SK-N-SH (cell line): ENCODE data around the gene TACC2. TPM values are rescaled to one million over a fixed set of nuclear protein-coding genes. Genes with fewer than 3 reads are reported as not detected.

Source experiments
- CTCF ChIA-PET: fragments of 300-600, 350-600 bp; formaldehyde crosslinking; extraction: SDS; loops from one replicate; lab custom pipeline; 2021; lab: Yijun Ruan, JAX
- POLR2A ChIA-PET: fragments of 350-600 bp; sonication (Branson Sonifier 250); formaldehyde crosslinking; extraction: SDS; loops from one replicate; lab custom pipeline; 2020; ENCODE audit warnings: antibody characterized with exemption, inconsistent platforms; lab: Yijun Ruan, JAX
- DNase-seq: peaks from one replicate; pipeline ENCODE4 v3.0.0; 2012
- H2AFZ ChIP-seq: fragments of 200-600 bp; sonication (generic); 2 replicates; pipeline ENCODE4 v1.8.1; 2016; ENCODE audit warnings: antibody characterized with exemption, mild to moderate bottlenecking, low read depth
- H3F3A ChIP-seq: fragments of 200-600 bp; sonication (generic); replicated peaks from 2 replicates; pipeline ENCODE3; 2016; ENCODE audit warnings: antibody characterized with exemption, mild to moderate bottlenecking; ENCODE audit not compliant: insufficient read depth
- H3K27ac ChIP-seq, 2 experiments: fragments of 200-500 bp in 1 of 2; fragments of 200-600 bp in 1 of 2; sonication (Bioruptor generic) in 1 of 2; sonication (generic), shearing (Covaris generic) in 1 of 2; 2 replicates each; pipeline versions ENCODE4 v1.5.1 to v1.6.1; 2014 to 2016; ENCODE audit warnings: low read depth in 2 of 2, inconsistent platforms in 1 of 2, low read length in 1 of 2, mild to moderate bottlenecking in 1 of 2, mixed read lengths in 1 of 2
- H3K27me3 ChIP-seq: fragments of 200-600 bp; sonication (generic), shearing (Covaris generic); 2 replicates; pipeline ENCODE4 v1.6.1; 2016; ENCODE audit warnings: mixed run types; ENCODE audit not compliant: insufficient read depth
- H3K36me3 ChIP-seq, 2 experiments: fragments of 200-500 bp in 1 of 2; fragments of 200-600 bp in 1 of 2; sonication (Bioruptor generic) in 1 of 2; sonication (generic) in 1 of 2; replicated peaks in 1 of 2; 2 replicates each; pipeline versions ENCODE3 to v1.5.1; 2014 to 2016; ENCODE audit warnings: low read length in 1 of 2, mild to moderate bottlenecking in 1 of 2; ENCODE audit not compliant: insufficient read depth in 2 of 2, control insufficient read depth in 1 of 2
- H3K4me1 ChIP-seq, 2 experiments: fragments of 200-500 bp in 1 of 2; fragments of 200-600 bp in 1 of 2; sonication (Bioruptor generic) in 1 of 2; sonication (generic), shearing (Covaris generic) in 1 of 2; 2 replicates each; pipeline versions ENCODE4 v1.5.1 to v1.6.1; 2014 to 2016; ENCODE audit warnings: low read depth in 1 of 2, low read length in 1 of 2, mixed run types in 1 of 2; ENCODE audit not compliant: insufficient read depth in 2 of 2, control insufficient read depth in 1 of 2
- H3K4me2 ChIP-seq: fragments of 200-600 bp; sonication (generic), shearing (Covaris generic); 2 replicates; pipeline ENCODE4 v1.6.1; 2017; ENCODE audit warnings: mixed run types
- H3K4me3 ChIP-seq, 2 experiments: fragments of 200-500 bp in 1 of 2; fragments of 200-600 bp in 1 of 2; sonication (Bioruptor generic) in 1 of 2; sonication (generic), shearing (Covaris generic) in 1 of 2; 2 replicates each; pipeline versions ENCODE4 v1.5.1 to v1.8.1; 2014 to 2016; ENCODE audit warnings: low read depth in 2 of 2, inconsistent platforms in 1 of 2, low read length in 1 of 2, mild to moderate bottlenecking in 1 of 2, mixed read lengths in 1 of 2, moderate library complexity in 1 of 2
- H3K79me2 ChIP-seq: fragments of 200-600 bp; sonication (generic); 2 replicates; pipeline ENCODE4 v1.8.1; 2017; ENCODE audit warnings: mild to moderate bottlenecking; ENCODE audit not compliant: insufficient read depth
- H3K9ac ChIP-seq: fragments of 200-600 bp; sonication (generic); 2 replicates; pipeline ENCODE4 v1.6.1; 2017; ENCODE audit warnings: mixed run types
- H3K9me2 ChIP-seq: fragments of 200-600 bp; sonication (generic); 2 replicates; pipeline ENCODE4 v1.6.1; 2017; ENCODE audit warnings: mixed run types
- H3K9me3 ChIP-seq: fragments of 200-600 bp; sonication (generic); 2 replicates; pipeline ENCODE4 v1.6.1; 2017; ENCODE audit warnings: mixed run types, mild to moderate bottlenecking, moderate library complexity
- H4K20me1 ChIP-seq: fragments of 200-600 bp; sonication (generic); 2 replicates; pipeline ENCODE4 v1.6.1; 2017; ENCODE audit warnings: mild to moderate bottlenecking, mixed run types; ENCODE audit not compliant: insufficient read depth
- ELF1 ChIP-seq: IDR thresholded peaks from 2 replicates; pipeline ENCODE4 v1.4.0; 2012
- EP300 ChIP-seq, 2 experiments: IDR thresholded peaks; 2 replicates each; pipeline versions ENCODE4 v1.4.0 to v1.6.1; 2012; ENCODE audit warnings: borderline replicate concordance in 1 of 2, low read depth in 1 of 2, low read length in 1 of 2
- EZH2phosphoT487 ChIP-seq: fragments of 200-600 bp; sonication (generic); IDR thresholded peaks from 2 replicates; pipeline ENCODE4 v1.6.1; 2017; ENCODE audit warnings: low read depth, mixed run types, mild to moderate bottlenecking, antibody characterized with exemption, moderate library complexity, borderline replicate concordance
- FOSL2 ChIP-seq: IDR thresholded peaks from 2 replicates; pipeline ENCODE4 v1.4.0; 2012; ENCODE audit warnings: low read depth, mild to moderate bottlenecking, moderate library complexity, borderline replicate concordance
- FOXJ3 ChIP-seq: sonication (generic); formaldehyde crosslinking; IDR thresholded peaks from 2 replicates; pipeline ENCODE4 v1.5.1; 2020; ENCODE audit warnings: mild to moderate bottlenecking, missing genetic modification reagents
- FOXM1 ChIP-seq: IDR thresholded peaks from 2 replicates; pipeline ENCODE4 v1.4.0; 2012; ENCODE audit warnings: low read depth, mild to moderate bottlenecking
- GATA2 ChIP-seq: sonication (generic); formaldehyde crosslinking; IDR thresholded peaks from 2 replicates; pipeline ENCODE4 v1.5.0; 2020; ENCODE audit warnings: mild to moderate bottlenecking, missing genetic modification reagents
- JUND ChIP-seq: IDR thresholded peaks from 2 replicates; pipeline ENCODE4 v1.4.0; 2012
- MEF2A ChIP-seq: IDR thresholded peaks from 2 replicates; pipeline ENCODE4 v1.4.0; 2012; ENCODE audit warnings: low read depth, borderline replicate concordance
- MXI1 ChIP-seq: IDR thresholded peaks from 2 replicates; pipeline ENCODE4 v1.6.1; 2012; ENCODE audit warnings: mild to moderate bottlenecking, low read depth, low read length, improper control_type of control experiment
- NFIC ChIP-seq: IDR thresholded peaks from 2 replicates; pipeline ENCODE4 v1.4.0; 2012; ENCODE audit warnings: borderline replicate concordance
- NRF1 ChIP-seq: IDR thresholded peaks from 2 replicates; pipeline ENCODE4 v1.6.1; 2012; ENCODE audit warnings: low read depth, mild to moderate bottlenecking, low read length
- POLR2AphosphoS5 ChIP-seq: IDR thresholded peaks from 2 replicates; pipeline ENCODE4 v1.6.1; 2012; ENCODE audit warnings: low read depth, low read length
- RAD21 ChIP-seq: IDR thresholded peaks from 2 replicates; pipeline ENCODE4 v1.6.1; 2012; ENCODE audit warnings: mild to moderate bottlenecking, low read length
- RFX5 ChIP-seq: IDR thresholded peaks from 2 replicates; pipeline ENCODE4 v1.6.1; 2012; ENCODE audit warnings: mild to moderate bottlenecking, improper control_type of control experiment, low read length
- RXRA ChIP-seq: IDR thresholded peaks from 2 replicates; pipeline ENCODE4 v1.4.0; 2012; ENCODE audit warnings: low read depth, mild to moderate bottlenecking, borderline replicate concordance
- SIN3A ChIP-seq: IDR thresholded peaks from 2 replicates; pipeline ENCODE4 v1.6.1; 2012; ENCODE audit warnings: low read depth, mild to moderate bottlenecking, low read length, moderate library complexity, borderline replicate concordance
- TAF1 ChIP-seq: IDR thresholded peaks from 2 replicates; pipeline ENCODE4 v1.6.1; 2012; ENCODE audit warnings: low read depth, mild to moderate bottlenecking, low read length, moderate library complexity, borderline replicate concordance
- TCF12 ChIP-seq: IDR thresholded peaks from 2 replicates; pipeline ENCODE4 v1.4.0; 2012
- TEAD4 ChIP-seq: IDR thresholded peaks from 2 replicates; pipeline ENCODE4 v1.4.0; 2012; ENCODE audit warnings: mild to moderate bottlenecking, borderline replicate concordance; ENCODE audit not compliant: insufficient read depth
- USF2 ChIP-seq: fragments of 150-350 bp; IDR thresholded peaks from 2 replicates; pipeline ENCODE4 v1.6.1; 2017; ENCODE audit warnings: antibody characterized with exemption, low read length, low read depth, borderline replicate concordance
- YY1 ChIP-seq: IDR thresholded peaks from 2 replicates; pipeline ENCODE4 v1.4.0; 2012; ENCODE audit warnings: low read depth, mild to moderate bottlenecking
- WGBS: methylation state at CpG from one replicate; pipeline ENCODE4 v1.1.6; 2017; ENCODE audit warnings: low lambda C conversion rate; 5-methylcytosine and 5-hydroxymethylcytosine counted together
- polyA plus RNA-seq, 3 experiments: library from polyadenylated mRNA; depleted of rRNA; stranded (reverse); fragments of >200 nt; gene quantifications; 2 replicates each; pipeline ENCODE4 v1.2.3, GENCODE V29; 2012
- TF ChIP-seq, protein P1 (sequence below): IDR thresholded peaks from 2 replicates; pipeline ENCODE4 v1.4.0; 2012; ENCODE audit warnings: low read depth
- TF ChIP-seq, protein P2 (sequence below): fragments of 150-350 bp; IDR thresholded peaks from 2 replicates; pipeline ENCODE4 v1.6.1; 2016; ENCODE audit warnings: mild to moderate bottlenecking, low read depth, low read length
- TF ChIP-seq, protein P3 (sequence below): IDR thresholded peaks from 2 replicates; pipeline ENCODE4; 2012

Gene TACC2
- polyA plus RNA-seq, 1 of the 3 experiments (the other 2 are of a cell fraction): 8.8 TPM

GRCh38 chr10:122244001-122244975, 255.3 kb downstream of the TACC2 start:
- TF ChIP-seq YY1 (no peak), RFX5 (no peak), MEF2A (no peak), FOSL2 (no peak), RXRA (no peak), NFIC (no peak), RAD21 (no peak), SIN3A (no peak), MXI1 (no peak), EP300 (IDR thresholded peaks at IDR 0.05; ENCODE audit: borderline replicate concordance in 1 of 2, low read depth in 1 of 2, low read length in 1 of 2) (no peak), ELF1 (no peak), JUND (no peak), EZH2phosphoT487 (no peak), TCF12 (no peak), POLR2AphosphoS5 (no peak)
- TF ChIP-seq, protein P1, sequence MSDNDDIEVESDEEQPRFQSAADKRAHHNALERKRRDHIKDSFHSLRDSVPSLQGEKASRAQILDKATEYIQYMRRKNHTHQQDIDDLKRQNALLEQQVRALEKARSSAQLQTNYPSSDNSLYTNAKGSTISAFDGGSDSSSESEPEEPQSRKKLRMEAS: no peak
- H3K27ac ChIP-seq: no peak overlapping the region
- peaks cover 6 to 17% of the 10 kb centered on the region in 2 experiments for H3K36me3 ChIP-seq
- 93% methylated on average over 11 of the region's 11 CpGs for WGBS
- H3K9me2 ChIP-seq: no peaks in the 10 kb centered on the region
- no peaks in the 10 kb centered on the region for H3K79me2 ChIP-seq
- ChIA-PET POLR2A (no interaction called here), CTCF (interaction anchor here (5.5 kb wide), 1 partner anchor 23 kb away, joined by 25 read pairs; no protein-coding TSS in a partner anchor)
- H3K4me1 ChIP-seq: peaks cover 0 to 2% of the 10 kb centered on the region in 2 experiments; a peak in 1 of 4 replicates
- H4K20me1 ChIP-seq: no peaks in the 10 kb centered on the region
- no peaks in the 10 kb centered on the region for H3K27me3 ChIP-seq
- H3F3A ChIP-seq: no peaks in the 10 kb centered on the region
- no peak overlapping the region for H3K9ac ChIP-seq
- no peak overlapping the region for H3K4me3 ChIP-seq
- no peak overlapping the region for H3K4me2 ChIP-seq
- no peak overlapping the region for H2AFZ ChIP-seq
- H3K9me3 ChIP-seq: no peaks in the 10 kb centered on the region
- DNase-seq: no peak

GRCh38 chr10:122245136-122245535, 256.2 kb downstream of the TACC2 start:
- CTCF ChIA-PET: interaction anchor here (1.2 to 5.5 kb wide), 3 partner anchors 9 to 216 kb away, joined by 3 to 25 read pairs (median 3); no protein-coding TSS in a partner anchor
- H3K36me3 ChIP-seq: peaks cover 6 to 13% of the 10 kb centered on the region in 2 experiments
- TF ChIP-seq POLR2AphosphoS5 (no peak), TEAD4 (no peak), RXRA (no peak), GATA2 (no peak), TAF1 (no peak), USF2 (no peak), RAD21 (no peak), MEF2A (no peak), JUND (no peak), TCF12 (no peak), FOXJ3 (no peak), EZH2phosphoT487 (no peak), NRF1 (no peak), YY1 (no peak), FOXM1 (no peak)
- TF ChIP-seq, protein P2, sequence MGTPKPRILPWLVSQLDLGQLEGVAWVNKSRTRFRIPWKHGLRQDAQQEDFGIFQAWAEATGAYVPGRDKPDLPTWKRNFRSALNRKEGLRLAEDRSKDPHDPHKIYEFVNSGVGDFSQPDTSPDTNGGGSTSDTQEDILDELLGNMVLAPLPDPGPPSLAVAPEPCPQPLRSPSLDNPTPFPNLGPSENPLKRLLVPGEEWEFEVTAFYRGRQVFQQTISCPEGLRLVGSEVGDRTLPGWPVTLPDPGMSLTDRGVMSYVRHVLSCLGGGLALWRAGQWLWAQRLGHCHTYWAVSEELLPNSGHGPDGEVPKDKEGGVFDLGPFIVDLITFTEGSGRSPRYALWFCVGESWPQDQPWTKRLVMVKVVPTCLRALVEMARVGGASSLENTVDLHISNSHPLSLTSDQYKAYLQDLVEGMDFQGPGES: no peak
- TF ChIP-seq, protein P3, sequence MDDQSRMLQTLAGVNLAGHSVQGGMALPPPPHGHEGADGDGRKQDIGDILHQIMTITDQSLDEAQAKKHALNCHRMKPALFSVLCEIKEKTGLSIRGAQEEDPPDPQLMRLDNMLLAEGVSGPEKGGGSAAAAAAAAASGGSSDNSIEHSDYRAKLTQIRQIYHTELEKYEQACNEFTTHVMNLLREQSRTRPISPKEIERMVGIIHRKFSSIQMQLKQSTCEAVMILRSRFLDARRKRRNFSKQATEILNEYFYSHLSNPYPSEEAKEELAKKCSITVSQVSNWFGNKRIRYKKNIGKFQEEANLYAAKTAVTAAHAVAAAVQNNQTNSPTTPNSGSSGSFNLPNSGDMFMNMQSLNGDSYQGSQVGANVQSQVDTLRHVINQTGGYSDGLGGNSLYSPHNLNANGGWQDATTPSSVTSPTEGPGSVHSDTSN: no peak

More at GRCh38 chr10:122245136-122245535, 256.2 kb downstream of the TACC2 start:
- no peak overlapping the region for H3K9ac ChIP-seq
- no peak for DNase-seq
- H3F3A ChIP-seq: no peaks in the 10 kb centered on the region
- H3K79me2 ChIP-seq: no peaks in the 10 kb centered on the region
- no peaks in the 10 kb centered on the region for H3K27me3 ChIP-seq
- no peaks in the 10 kb centered on the region for H4K20me1 ChIP-seq
- H3K9me3 ChIP-seq: no peaks in the 10 kb centered on the region
- 87% methylated on average over 4 of the region's 4 CpGs for WGBS
- no peak overlapping the region for H3K4me3 ChIP-seq
- no peaks in the 10 kb centered on the region for H3K9me2 ChIP-seq
- H2AFZ ChIP-seq: no peak overlapping the region
- H3K4me1 ChIP-seq: peaks cover 0 to 2% of the 10 kb centered on the region in 2 experiments; a peak in 1 of 4 replicates
- POLR2A ChIA-PET: interaction anchor here (1.3 kb wide), 1 partner anchor 26 kb away, joined by 3 read pairs; the partner anchor contains the start of gene BTBD16
- no peak overlapping the region for H3K4me2 ChIP-seq
- no peak overlapping the region for H3K27ac ChIP-seq
